Karpas-422 (cell line): ENCODE measurements around the gene ACAA2. TPM values are rescaled to one million over a fixed set of nuclear protein-coding genes. Genes with fewer than 3 reads are reported as not detected.
"Not testable (repeated sequence)": the region's sequence is repeated elsewhere in the genome, so short reads cannot be mapped to it uniquely, and the experiment has no call there.

Experiments
- DNase-seq: peaks from one replicate; pipeline ENCODE4 v3.0.0-alpha.2; 2015
- H2AFZ ChIP-seq: fragments of 200-600 bp; sonication (generic); 2 replicates; pipeline ENCODE4 v1.6.1; 2014; ENCODE audit warnings: antibody characterized with exemption, low read length, mixed read lengths
- H3K27ac ChIP-seq: fragments of 200-600 bp; sonication (generic); 2 replicates; pipeline ENCODE4 v1.5.1; 2014; ENCODE audit warnings: mild to moderate bottlenecking, low read length, moderate library complexity
- H3K27me3 ChIP-seq: fragments of 200-600 bp; sonication (generic); 2 replicates; pipeline ENCODE4 v1.6.1; 2014; ENCODE audit warnings: low read length, mixed read lengths
- H3K36me3 ChIP-seq: fragments of 200-600 bp; sonication (generic); 2 replicates; pipeline ENCODE4 v1.6.1; 2014; ENCODE audit warnings: low read length, mixed read lengths; ENCODE audit not compliant: insufficient read depth
- H3K4me1 ChIP-seq: fragments of 200-600 bp; sonication (generic); 2 replicates; pipeline ENCODE4 v1.6.1; 2014; ENCODE audit warnings: mild to moderate bottlenecking, low read length, mixed read lengths
- H3K4me2 ChIP-seq: fragments of 200-600 bp; sonication (generic); 2 replicates; pipeline ENCODE4 v1.6.1; 2014; ENCODE audit warnings: low read length, low read depth, mild to moderate bottlenecking; ENCODE audit not compliant: poor library complexity, severe bottlenecking
- H3K4me3 ChIP-seq: fragments of 200-600 bp; sonication (generic); 2 replicates; pipeline ENCODE4 v1.5.1; 2014; ENCODE audit warnings: mild to moderate bottlenecking, antibody characterized with exemption, low read length, mixed read lengths
- H3K79me2 ChIP-seq: fragments of 200-600 bp; sonication (generic); 2 replicates; pipeline ENCODE4 v1.6.1; 2014; ENCODE audit warnings: mild to moderate bottlenecking, low read length, mixed read lengths
- H3K9ac ChIP-seq: fragments of 200-600 bp; sonication (generic); 2 replicates; pipeline ENCODE4 v1.6.0; 2014; ENCODE audit warnings: low read length
- H3K9me2 ChIP-seq: fragments of 200-600 bp; sonication (generic), shearing (Covaris generic); replicated peaks from 2 replicates; pipeline ENCODE4 v1.6.0; 2014; ENCODE audit warnings: mild to moderate bottlenecking, low read length, moderate library complexity; ENCODE audit not compliant: insufficient read depth
- H3K9me3 ChIP-seq: fragments of 300-700, 200-600 bp; sonication (generic); 2 replicates; pipeline ENCODE4 v1.6.1; 2014; ENCODE audit warnings: low read length, mixed read lengths
- H4K20me1 ChIP-seq: fragments of 200-600 bp; sonication (generic); 2 replicates; pipeline ENCODE4 v1.6.1; 2014; ENCODE audit warnings: mild to moderate bottlenecking, antibody characterized with exemption, low read length, low read depth; ENCODE audit not compliant: insufficient read depth
- total RNA-seq: library from RNA; depleted of rRNA; stranded (reverse); fragments of >200 nt; shearing (Covaris generic); gene quantifications from 2 replicates; pipeline ENCODE4 v1.2.3, GENCODE V29; 2014; ENCODE audit warnings: low replicate concordance

Gene ACAA2
- total RNA-seq, 1 experiment from 2014 or later = 46.9 TPM

- no peaks in the 10 kb centered on the region for H4K20me1 ChIP-seq
- H3K9me3 ChIP-seq = no peaks in the 10 kb centered on the region
- no peaks in the 10 kb centered on the region for H3K27me3 ChIP-seq
- H3K4me3 ChIP-seq = no peak overlapping the region
- no peaks in the 10 kb centered on the region for H3K9me2 ChIP-seq
- no peaks in the 10 kb centered on the region for H3K4me1 ChIP-seq
- H3K9ac ChIP-seq = no peak overlapping the region
- no peak overlapping the region for H2AFZ ChIP-seq
- H3K4me2 ChIP-seq = no peak overlapping the region
- no peaks in the 10 kb centered on the region for H3K36me3 ChIP-seq
- DNase-seq = no peak
- H3K79me2 ChIP-seq = no peaks in the 10 kb centered on the region
- H3K27ac ChIP-seq = no peak overlapping the region
Measured at GRCh38 chr18:49842656-49843055, 29.3 kb upstream of the ACAA2 start.

DNA sequence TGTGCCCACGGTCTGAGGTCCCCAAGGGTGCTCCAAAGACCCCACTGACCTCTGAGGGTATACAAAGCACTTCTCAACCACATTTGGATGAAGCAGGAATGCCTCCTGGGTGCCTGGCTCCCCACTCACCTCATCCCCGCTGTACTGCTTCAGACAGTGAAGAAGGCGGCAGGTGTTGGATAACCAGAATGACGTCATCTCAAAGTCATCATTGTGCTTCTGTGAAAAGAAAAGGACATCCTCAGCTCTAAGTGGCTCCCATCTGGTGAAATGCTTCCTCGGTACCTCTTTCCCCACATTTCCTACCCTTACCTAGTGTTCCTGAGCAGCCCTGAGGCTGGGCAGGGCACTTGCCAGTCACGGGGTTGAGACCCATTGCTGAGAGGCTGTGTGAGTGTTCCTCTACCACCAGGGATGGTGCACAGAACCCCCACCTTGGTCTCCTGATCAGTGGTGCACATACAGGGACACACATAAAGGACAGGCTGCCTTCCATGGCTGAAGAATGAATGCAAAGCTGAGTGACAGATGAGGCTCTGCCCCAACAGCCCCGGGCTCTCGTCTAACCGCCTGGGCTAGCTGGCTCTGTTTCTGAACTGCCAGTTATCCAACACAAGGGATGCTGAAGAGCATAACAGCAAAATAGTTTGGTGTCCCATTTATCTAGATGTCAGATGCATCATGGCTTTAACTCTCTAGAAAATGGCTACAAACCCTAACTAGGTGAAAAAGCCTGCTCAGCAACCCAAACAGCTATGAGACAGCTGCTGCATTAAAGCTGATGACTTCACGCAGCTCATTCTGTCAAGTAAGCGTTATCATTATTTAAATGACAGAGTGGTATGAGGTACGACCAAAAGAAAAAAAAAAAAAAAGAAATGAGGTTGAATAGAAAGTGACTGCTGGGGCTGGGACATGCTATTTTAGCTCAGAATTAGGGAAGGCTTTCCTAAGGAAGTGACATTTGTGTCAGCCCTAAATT, 28.2 kb upstream of the ACAA2 start:
- Histone ChIP-seq H3K4me3 (no peak overlapping the region), H3K9me3 (no peaks in the 10 kb centered on the region), H3K27me3 (no peaks in the 10 kb centered on the region), H3K4me2 (no peak overlapping the region), H3K4me1 (no peaks in the 10 kb centered on the region), H3K9ac (no peak overlapping the region), H2AFZ (no peak overlapping the region), H3K79me2 (no peaks in the 10 kb centered on the region), H3K9me2 (no peaks in the 10 kb centered on the region), H4K20me1 (no peaks in the 10 kb centered on the region), H3K27ac (no peak overlapping the region), H3K36me3 (no peaks in the 10 kb centered on the region)
- no peak for DNase-seq

- H3K79me2 ChIP-seq = no peaks in the 10 kb centered on the region
- no peak overlapping the region for H3K27ac ChIP-seq
- DNase-seq = no peak
- H3K9me2 ChIP-seq = no peaks in the 10 kb centered on the region
- no peak overlapping the region for H2AFZ ChIP-seq
- H3K9me3 ChIP-seq = no peaks in the 10 kb centered on the region
- no peaks in the 10 kb centered on the region for H4K20me1 ChIP-seq
- no peaks in the 10 kb centered on the region for H3K27me3 ChIP-seq
- no peak overlapping the region for H3K4me2 ChIP-seq
- no peaks in the 10 kb centered on the region for H3K36me3 ChIP-seq
- H3K4me3 ChIP-seq = no peak overlapping the region
- no peak overlapping the region for H3K9ac ChIP-seq
- H3K4me1 ChIP-seq = no peaks in the 10 kb centered on the region
Measured at GRCh38 chr18:49839012-49839411, 25.7 kb upstream of the ACAA2 start.

DNA sequence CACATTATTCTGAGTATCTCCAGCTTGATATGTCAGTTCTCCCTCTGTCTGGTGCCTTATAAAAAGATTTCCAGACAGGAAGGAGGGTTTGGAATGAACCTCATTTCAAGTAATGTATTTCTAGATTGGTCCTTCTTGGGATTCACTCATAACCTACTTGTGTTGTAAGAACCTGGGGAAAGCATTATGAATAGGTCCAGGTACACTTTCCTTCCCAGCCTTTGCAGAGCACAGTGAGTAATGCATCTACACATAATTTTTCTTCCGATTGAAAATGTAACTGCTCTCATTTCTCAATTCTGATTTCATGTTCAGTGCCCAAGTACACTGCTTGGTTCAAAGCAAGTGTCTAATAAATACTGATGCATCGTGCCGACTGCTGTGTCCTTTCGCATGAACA, 25.0 kb upstream of the ACAA2 start:
- Histone ChIP-seq H3K79me2 (no peaks in the 10 kb centered on the region), H3K4me1 (no peaks in the 10 kb centered on the region), H3K4me2 (no peak overlapping the region), H3K4me3 (no peak overlapping the region), H3K36me3 (no peaks in the 10 kb centered on the region), H3K9me2 (no peaks in the 10 kb centered on the region), H2AFZ (no peak overlapping the region), H3K9ac (no peak overlapping the region), H3K9me3 (no peaks in the 10 kb centered on the region), H3K27me3 (no peaks in the 10 kb centered on the region), H4K20me1 (no peaks in the 10 kb centered on the region), H3K27ac (no peak overlapping the region)
- no peak for DNase-seq

- H3K4me3 ChIP-seq = no peak overlapping the region
- H3K36me3 ChIP-seq = no peaks in the 10 kb centered on the region
- H3K27ac ChIP-seq = no peak overlapping the region
- no peaks in the 10 kb centered on the region for H3K9me2 ChIP-seq
- H3K4me2 ChIP-seq = no peak overlapping the region
- no peak overlapping the region for H2AFZ ChIP-seq
- no peak overlapping the region for H3K9ac ChIP-seq
- H3K4me1 ChIP-seq = no peaks in the 10 kb centered on the region
- H3K79me2 ChIP-seq = no peaks in the 10 kb centered on the region
- DNase-seq = no peak
- no peaks in the 10 kb centered on the region for H3K9me3 ChIP-seq
- H4K20me1 ChIP-seq = no peaks in the 10 kb centered on the region
- H3K27me3 ChIP-seq = no peaks in the 10 kb centered on the region
Measured at GRCh38 chr18:49837889-49838288, 24.6 kb upstream of the ACAA2 start.

DNA sequence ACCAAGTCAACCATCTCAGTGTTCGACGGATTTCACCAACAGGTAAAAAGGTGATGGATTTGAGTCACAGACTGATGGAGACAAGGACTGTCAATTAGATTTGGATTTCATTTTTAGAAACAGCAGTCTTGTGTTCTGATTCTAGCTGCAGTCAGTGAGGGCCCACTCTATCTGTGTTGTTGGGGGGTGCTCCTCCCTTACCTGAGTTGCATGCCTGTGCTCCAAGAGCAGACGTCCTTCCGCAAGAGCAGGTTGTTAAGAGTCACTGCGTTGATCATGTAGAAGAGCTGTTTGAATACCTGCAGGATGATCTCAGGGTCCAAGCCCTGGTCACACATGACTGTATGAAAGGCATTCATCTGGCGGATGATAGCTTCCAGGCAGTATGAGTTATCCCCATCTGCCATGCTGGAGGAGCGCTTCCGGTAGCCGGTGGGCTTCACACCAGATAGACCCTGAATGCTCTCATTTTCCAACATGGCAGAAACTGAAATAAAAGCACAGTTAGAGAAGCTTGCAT, 24.0 kb upstream of the ACAA2 start:
- not testable (repeated sequence) for H3K9ac ChIP-seq, H3K27ac ChIP-seq, H3K36me3 ChIP-seq, H4K20me1 ChIP-seq, H3K27me3 ChIP-seq, H3K79me2 ChIP-seq, H3K4me3 ChIP-seq, H3K4me2 ChIP-seq, H3K4me1 ChIP-seq, H3K9me3 ChIP-seq, H2AFZ ChIP-seq, DNase-seq, H3K9me2 ChIP-seq

GRCh38 chr18:49835405-49835804, 22.1 kb upstream of the ACAA2 start:
- Histone ChIP-seq H3K9me2 (no peaks in the 10 kb centered on the region), H2AFZ (no peak overlapping the region), H3K27ac (no peak overlapping the region), H3K9ac (no peak overlapping the region), H3K36me3 (no peaks in the 10 kb centered on the region), H3K9me3 (no peaks in the 10 kb centered on the region), H3K4me2 (no peak overlapping the region), H3K79me2 (no peaks in the 10 kb centered on the region), H3K27me3 (no peaks in the 10 kb centered on the region), H3K4me3 (no peak overlapping the region), H3K4me1 (no peaks in the 10 kb centered on the region), H4K20me1 (no peaks in the 10 kb centered on the region)
- no peak for DNase-seq

DNA sequence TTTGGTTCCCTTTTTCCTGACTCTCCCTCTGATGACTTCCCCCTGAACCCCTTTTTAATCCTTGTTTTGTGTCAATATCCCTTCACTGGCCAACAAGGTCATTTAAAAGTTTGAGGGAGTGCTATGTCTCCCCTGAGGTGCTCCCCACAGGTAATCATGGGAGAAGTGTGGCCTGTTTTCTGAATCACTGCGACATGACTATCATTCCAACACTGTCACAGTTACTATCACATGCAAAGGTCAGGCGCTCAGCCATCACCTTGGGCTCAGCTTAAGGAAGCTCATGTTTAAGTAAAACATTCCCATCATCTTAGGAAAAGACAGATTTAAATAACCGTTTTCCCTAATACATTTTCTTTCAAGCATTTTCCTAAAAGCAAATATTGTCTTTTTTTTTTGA, 20.9 kb upstream of the ACAA2 start:
- Histone ChIP-seq H4K20me1 (no peaks in the 10 kb centered on the region), H3K27me3 (no peaks in the 10 kb centered on the region), H3K36me3 (no peaks in the 10 kb centered on the region), H3K9me3 (no peaks in the 10 kb centered on the region), H2AFZ (no peak overlapping the region), H3K9ac (no peak overlapping the region), H3K4me3 (no peak overlapping the region), H3K4me1 (no peaks in the 10 kb centered on the region), H3K9me2 (no peaks in the 10 kb centered on the region), H3K79me2 (no peaks in the 10 kb centered on the region), H3K27ac (no peak overlapping the region), H3K4me2 (no peak overlapping the region)
- no peak for DNase-seq
